ENCODE data around the gene COL5A3. TPM values are rescaled to one million over a fixed set of nuclear protein-coding genes. Genes with fewer than 3 reads are reported as not detected.

The COL5A3 gene
- total and polyA plus RNA-seq, 12 donors = 0.61 to 26.2 (median 6.8) TPM

GRCh38 chr19:10044390-10044789 is 34.1 kb upstream of the COL5A3 start:
- H3K4me1 ChIP-seq (replicated peaks in 1 of 2) = no peaks in the 10 kb centered on the region
- 67 to 80% (median 71%) methylated on average over 1 of the region's 1 CpG for WGBS, 4 donors
- no peaks in the 10 kb centered on the region for H3K36me3 ChIP-seq (replicated peaks in 1 of 2)
- intact Hi-C loops (cut with DNase I) = no loop called here
- no peak for TF ChIP-seq CTCF (IDR thresholded peaks at IDR 0.05)
- no peak for TF ChIP-seq POLR2A (IDR thresholded peaks at IDR 0.05)
- no peak overlapping the region for H3K27ac ChIP-seq
- peaks cover 0 to 25% (median 0%) of the 10 kb centered on the region in 3 donors for H3K9me3 ChIP-seq (replicated peaks in 1 of 3)
- H3K27me3 ChIP-seq = no peaks in the 10 kb centered on the region
- no peak overlapping the region for H3K4me3 ChIP-seq
- no peak for DNase-seq

GRCh38 chr19:10043286-10043927 is 33.1 kb upstream of the COL5A3 start:
- Histone ChIP-seq H3K4me3 (no peak overlapping the region), H3K4me1 (replicated peaks in 1 of 2) (no peaks in the 10 kb centered on the region), H3K9me3 (replicated peaks in 1 of 3) (peaks cover 0 to 25% (median 0%) of the 10 kb centered on the region in 3 donors), H3K27me3 (no peaks in the 10 kb centered on the region), H3K36me3 (replicated peaks in 1 of 2) (no peaks in the 10 kb centered on the region), H3K27ac (no peak overlapping the region)
- DNase-seq = no peak
- TF ChIP-seq CTCF (IDR thresholded peaks at IDR 0.05) = no peak
- TF ChIP-seq POLR2A (IDR thresholded peaks at IDR 0.05) = no peak
- WGBS, 4 donors = 66 to 75% (median 70%) methylated on average over 4 of the region's 4 CpGs
- intact Hi-C loops (cut with DNase I) = no loop called here

GRCh38 chr19:10037809-10038208 is 27.5 kb upstream of the COL5A3 start:
- DNase-seq = no peak
- H3K4me3 ChIP-seq = no peak overlapping the region
- no peaks in the 10 kb centered on the region for H3K27me3 ChIP-seq
- H3K36me3 ChIP-seq (replicated peaks in 1 of 2) = no peaks in the 10 kb centered on the region
- H3K9me3 ChIP-seq (replicated peaks in 1 of 3) = peaks cover 0 to 7% (median 0%) of the 10 kb centered on the region in 3 donors
- WGBS, 4 donors = 65 to 81% (median 68%) methylated on average over 4 to 5 of the region's 5 CpGs
- intact Hi-C loops (cut with DNase I) = no loop called here
- TF ChIP-seq CTCF (IDR thresholded peaks at IDR 0.05) = no peak
- TF ChIP-seq POLR2A (IDR thresholded peaks at IDR 0.05) = no peak
- H3K4me1 ChIP-seq (replicated peaks in 1 of 2) = no peaks in the 10 kb centered on the region
- H3K27ac ChIP-seq = no peak overlapping the region

GRCh38 chr19:10037367-10037766 is 27.1 kb upstream of the COL5A3 start:
- DNase-seq = no peak
- no peak overlapping the region for H3K27ac ChIP-seq
- no peaks in the 10 kb centered on the region for H3K36me3 ChIP-seq (replicated peaks in 1 of 2)
- intact Hi-C loops (cut with DNase I) = no loop called here
- peaks cover 0 to 3% (median 0%) of the 10 kb centered on the region in 3 donors for H3K9me3 ChIP-seq (replicated peaks in 1 of 3)
- H3K4me1 ChIP-seq (replicated peaks in 1 of 2) = no peaks in the 10 kb centered on the region
- no peak overlapping the region for H3K4me3 ChIP-seq
- TF ChIP-seq POLR2A (IDR thresholded peaks at IDR 0.05) (no peak), CTCF (IDR thresholded peaks at IDR 0.05) (no peak)
- 60 to 82% (median 62%) methylated on average over 4 of the region's 4 CpGs for WGBS, 4 donors
- peaks cover under 1% of the 10 kb centered on the region for H3K27me3 ChIP-seq
